Measurements from ENCODE around the gene PDE4D.

- no peak for TF ChIP-seq NR2C2 (IDR thresholded peaks at IDR 0.05; ENCODE audit: borderline replicate concordance, control insufficient read depth, insufficient read length, low read depth)
- no peak for TF ChIP-seq CTCF (IDR thresholded peaks at IDR 0.05 in 2 of 3, conservative IDR thresholded peaks at IDR 0.05 in 1 of 3; ENCODE audit: control insufficient read depth in 2 of 3, extremely low read depth in 1 of 3, insufficient read depth in 1 of 3, low read depth in 3 of 3, low read length in 3 of 3)
- TF ChIP-seq POLR2AphosphoS5 (IDR thresholded peaks at IDR 0.05; ENCODE audit: low read length): no peak
- no peak for TF ChIP-seq EGR1 (IDR thresholded peaks at IDR 0.05; ENCODE audit: borderline replicate concordance in 1 of 2, low read depth in 2 of 2, low read length in 2 of 2)
- TF ChIP-seq REST (IDR thresholded peaks at IDR 0.05; ENCODE audit: low read depth, low read length): no peak
- TF ChIP-seq EZH2 (IDR thresholded peaks at IDR 0.05; ENCODE audit: borderline replicate concordance, control insufficient read depth, low read depth, low read length): no peak
- TF ChIP-seq NFYA (IDR thresholded peaks at IDR 0.05; ENCODE audit: borderline replicate concordance, low read depth, low read length): no peak
- no peak for TF ChIP-seq MYC (IDR thresholded peaks at IDR 0.05; ENCODE audit: insufficient read depth, insufficient read length, insufficient replicate concordance, low read length, severe bottlenecking)
- TF ChIP-seq FOXM1 (IDR thresholded peaks at IDR 0.05; ENCODE audit: low read depth, low read length): no peak
- TF ChIP-seq USF2 (IDR thresholded peaks at IDR 0.05; ENCODE audit: borderline replicate concordance, low read depth, low read length): no peak
- no peak for TF ChIP-seq POLR2A (IDR thresholded peaks at IDR 0.05; ENCODE audit: low read depth, low read length)
- no peak for TF ChIP-seq IKZF1 (conservative IDR thresholded peaks at IDR 0.05)
- TF ChIP-seq, protein P1, sequence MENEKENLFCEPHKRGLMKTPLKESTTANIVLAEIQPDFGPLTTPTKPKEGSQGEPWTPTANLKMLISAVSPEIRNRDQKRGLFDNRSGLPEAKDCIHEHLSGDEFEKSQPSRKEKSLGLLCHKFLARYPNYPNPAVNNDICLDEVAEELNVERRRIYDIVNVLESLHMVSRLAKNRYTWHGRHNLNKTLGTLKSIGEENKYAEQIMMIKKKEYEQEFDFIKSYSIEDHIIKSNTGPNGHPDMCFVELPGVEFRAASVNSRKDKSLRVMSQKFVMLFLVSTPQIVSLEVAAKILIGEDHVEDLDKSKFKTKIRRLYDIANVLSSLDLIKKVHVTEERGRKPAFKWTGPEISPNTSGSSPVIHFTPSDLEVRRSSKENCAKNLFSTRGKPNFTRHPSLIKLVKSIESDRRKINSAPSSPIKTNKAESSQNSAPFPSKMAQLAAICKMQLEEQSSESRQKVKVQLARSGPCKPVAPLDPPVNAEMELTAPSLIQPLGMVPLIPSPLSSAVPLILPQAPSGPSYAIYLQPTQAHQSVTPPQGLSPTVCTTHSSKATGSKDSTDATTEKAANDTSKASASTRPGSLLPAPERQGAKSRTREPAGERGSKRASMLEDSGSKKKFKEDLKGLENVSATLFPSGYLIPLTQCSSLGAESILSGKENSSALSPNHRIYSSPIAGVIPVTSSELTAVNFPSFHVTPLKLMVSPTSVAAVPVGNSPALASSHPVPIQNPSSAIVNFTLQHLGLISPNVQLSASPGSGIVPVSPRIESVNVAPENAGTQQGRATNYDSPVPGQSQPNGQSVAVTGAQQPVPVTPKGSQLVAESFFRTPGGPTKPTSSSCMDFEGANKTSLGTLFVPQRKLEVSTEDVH (IDR thresholded peaks at IDR 0.05; ENCODE audit: low read depth, partially characterized antibody): no peak
These were observed 972.4 kb downstream of the PDE4D start for GRCh38 chr5:58921159-58921558.

Measured in GM12878 (cell line).